ENCODE results near the gene SLC5A7.

DNA sequence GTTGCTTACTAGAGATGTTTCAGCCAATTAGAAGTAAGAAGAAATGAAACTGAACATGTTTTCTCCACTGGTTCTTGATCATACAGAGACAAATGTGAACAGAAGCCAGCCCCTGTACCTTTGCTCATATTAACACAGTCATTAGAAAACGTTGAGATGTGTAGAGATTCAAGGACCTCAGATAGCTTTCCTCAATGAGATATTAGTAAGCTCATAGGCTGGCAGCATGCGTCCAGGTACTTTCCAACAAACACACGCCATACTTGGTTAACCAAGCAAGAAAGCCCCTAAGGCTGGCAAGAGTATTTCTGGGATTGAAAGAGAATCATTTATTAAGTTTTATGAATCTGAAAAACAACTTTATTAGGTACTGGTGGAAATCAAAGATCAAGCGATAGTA, 37.5 kb downstream of the SLC5A7 start:
- TF ChIP-seq, protein P1, sequence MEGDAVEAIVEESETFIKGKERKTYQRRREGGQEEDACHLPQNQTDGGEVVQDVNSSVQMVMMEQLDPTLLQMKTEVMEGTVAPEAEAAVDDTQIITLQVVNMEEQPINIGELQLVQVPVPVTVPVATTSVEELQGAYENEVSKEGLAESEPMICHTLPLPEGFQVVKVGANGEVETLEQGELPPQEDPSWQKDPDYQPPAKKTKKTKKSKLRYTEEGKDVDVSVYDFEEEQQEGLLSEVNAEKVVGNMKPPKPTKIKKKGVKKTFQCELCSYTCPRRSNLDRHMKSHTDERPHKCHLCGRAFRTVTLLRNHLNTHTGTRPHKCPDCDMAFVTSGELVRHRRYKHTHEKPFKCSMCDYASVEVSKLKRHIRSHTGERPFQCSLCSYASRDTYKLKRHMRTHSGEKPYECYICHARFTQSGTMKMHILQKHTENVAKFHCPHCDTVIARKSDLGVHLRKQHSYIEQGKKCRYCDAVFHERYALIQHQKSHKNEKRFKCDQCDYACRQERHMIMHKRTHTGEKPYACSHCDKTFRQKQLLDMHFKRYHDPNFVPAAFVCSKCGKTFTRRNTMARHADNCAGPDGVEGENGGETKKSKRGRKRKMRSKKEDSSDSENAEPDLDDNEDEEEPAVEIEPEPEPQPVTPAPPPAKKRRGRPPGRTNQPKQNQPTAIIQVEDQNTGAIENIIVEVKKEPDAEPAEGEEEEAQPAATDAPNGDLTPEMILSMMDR (conservative IDR thresholded peaks at IDR 0.05), result no peak
- no peak for TF ChIP-seq ZFX (IDR thresholded peaks at IDR 0.05)
